K562 (cell line): ENCODE data around the gene VIT.

Experiments
- LARP7 ChIP-seq: fragments of 450-650 bp; IDR thresholded peaks from 2 replicates; pipeline ENCODE4 v1.6.1; 2016
- POLR2AphosphoS5 ChIP-seq: IDR thresholded peaks from 2 replicates; pipeline ENCODE4 v1.6.1; 2011; ENCODE audit warnings: mild to moderate bottlenecking, low read depth, low read length, moderate library complexity; ENCODE audit not compliant: control insufficient read depth, insufficient read depth
- RFX5 ChIP-seq: IDR thresholded peaks from 2 replicates; pipeline ENCODE4 v1.6.1; 2011; ENCODE audit warnings: low read depth, mild to moderate bottlenecking, improper control_type of control experiment, low read length
- ZNF407 ChIP-seq: fragments of 450-650 bp; IDR thresholded peaks from 2 replicates; pipeline ENCODE4 v1.6.1; 2016; ENCODE audit warnings: low read depth
- ZNF589 ChIP-seq: fragments of 200-800 bp; sonication (Bioruptor generic); IDR thresholded peaks from 2 replicates; pipeline ENCODE4 v1.6.1; 2016; ENCODE audit warnings: low read depth, missing genetic modification characterization, missing compliant biosample characterization

GRCh38 chr2:36839976-36840617, 143.6 kb downstream of the VIT start:
- TF ChIP-seq RFX5 (no peak), POLR2AphosphoS5 (no peak), ZNF407 (no peak), LARP7 (no peak), ZNF589 (no peak)
